Measurements from ENCODE around the gene AIF1.

The AIF1 gene

GRCh38 chr6:31632279-31632946 lies 17.4 kb downstream of the AIF1 start:
- Histone ChIP-seq H3K27ac (ENCODE audit: low read depth in 2 of 2, low read length in 2 of 2) (no peak overlapping the region), H3K4me1 (ENCODE audit: control insufficient read depth in 2 of 2, insufficient read depth in 2 of 2, low read length in 2 of 2) (no peaks in the 10 kb centered on the region), H3K36me3 (ENCODE audit: control insufficient read depth in 2 of 2, insufficient read depth in 2 of 2, low read length in 2 of 2) (peaks cover 75 to 90% of the 10 kb centered on the region in 2 donors), H3K4me3 (ENCODE audit: low read length in 2 of 2) (no peak overlapping the region), H3K27me3 (ENCODE audit: control insufficient read depth in 2 of 2, insufficient read depth in 2 of 2, low read length in 2 of 2) (no peaks in the 10 kb centered on the region), H3K9me3 (ENCODE audit: control insufficient read depth in 2 of 2, low read length in 2 of 2) (no peaks in the 10 kb centered on the region), H3K9ac (ENCODE audit: low read depth in 1 of 2, low read length in 2 of 2) (no peak overlapping the region)

DNA sequence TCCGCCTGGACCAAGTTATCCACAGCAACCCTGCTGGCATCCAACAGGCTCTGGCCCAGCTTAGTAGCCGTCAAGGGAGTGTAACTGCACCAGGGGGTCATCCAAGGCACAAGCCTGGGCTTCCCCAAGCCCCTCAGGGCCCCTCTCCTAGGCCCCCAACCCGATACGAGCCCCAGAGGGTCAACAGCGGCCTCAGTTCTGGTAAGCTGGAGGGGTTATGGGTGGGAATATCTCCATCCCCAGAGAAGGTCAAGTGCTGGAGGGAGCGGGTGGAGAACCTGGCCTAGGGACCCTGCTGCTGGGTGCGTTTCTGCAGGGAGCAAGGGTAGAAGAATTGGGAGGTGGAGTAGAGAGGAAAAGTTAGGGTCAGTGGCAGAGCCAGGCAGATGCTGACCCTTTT lies 18.4 kb downstream of the AIF1 start:
- no peak overlapping the region for H3K9ac ChIP-seq (ENCODE audit: low read depth in 1 of 2, low read length in 2 of 2)
- H3K27me3 ChIP-seq (ENCODE audit: control insufficient read depth in 2 of 2, insufficient read depth in 2 of 2, low read length in 2 of 2): no peaks in the 10 kb centered on the region

DNA sequence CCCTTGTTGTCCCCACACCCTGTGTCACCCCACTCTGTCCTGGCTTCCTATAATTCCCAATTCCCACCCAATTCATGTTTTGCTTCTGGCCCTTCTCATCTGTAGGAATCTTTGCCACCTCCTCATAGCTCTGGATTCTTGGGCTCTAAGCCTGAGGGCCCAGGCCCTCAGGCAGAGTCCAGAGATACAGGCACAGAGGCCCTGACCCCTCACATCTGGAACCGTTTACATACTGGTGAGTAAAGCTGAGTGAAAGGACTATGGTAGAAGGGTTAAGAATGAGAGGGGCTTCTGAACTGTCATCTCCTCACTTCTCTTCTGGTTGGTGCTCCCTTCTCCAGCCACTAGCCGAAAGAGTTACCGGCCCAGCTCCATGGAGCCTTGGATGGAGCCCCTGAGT lies 19.1 kb downstream of the AIF1 start:
- no peaks in the 10 kb centered on the region for H3K27me3 ChIP-seq (ENCODE audit: control insufficient read depth in 2 of 2, insufficient read depth in 2 of 2, low read length in 2 of 2)
- no peak overlapping the region for H3K4me3 ChIP-seq (ENCODE audit: low read length in 2 of 2)
- no peak overlapping the region for H3K9ac ChIP-seq (ENCODE audit: low read depth in 1 of 2, low read length in 2 of 2)
- no peak overlapping the region for H3K27ac ChIP-seq (ENCODE audit: low read depth in 2 of 2, low read length in 2 of 2)
- H3K36me3 ChIP-seq (ENCODE audit: control insufficient read depth in 2 of 2, insufficient read depth in 2 of 2, low read length in 2 of 2): peaks cover 67 to 83% of the 10 kb centered on the region in 2 donors
- no peaks in the 10 kb centered on the region for H3K9me3 ChIP-seq (ENCODE audit: control insufficient read depth in 2 of 2, low read length in 2 of 2)
- H3K4me1 ChIP-seq (ENCODE audit: control insufficient read depth in 2 of 2, insufficient read depth in 2 of 2, low read length in 2 of 2): no peaks in the 10 kb centered on the region

More for the DNA sequence above, 18.4 kb downstream of the AIF1 start:
- peaks cover 65 to 86% of the 10 kb centered on the region in 2 donors for H3K36me3 ChIP-seq (ENCODE audit: control insufficient read depth in 2 of 2, insufficient read depth in 2 of 2, low read length in 2 of 2)
- no peaks in the 10 kb centered on the region for H3K4me1 ChIP-seq (ENCODE audit: control insufficient read depth in 2 of 2, insufficient read depth in 2 of 2, low read length in 2 of 2)
- H3K9me3 ChIP-seq (ENCODE audit: control insufficient read depth in 2 of 2, low read length in 2 of 2): no peaks in the 10 kb centered on the region
- no peak overlapping the region for H3K4me3 ChIP-seq (ENCODE audit: low read length in 2 of 2)
- H3K27ac ChIP-seq (ENCODE audit: low read depth in 2 of 2, low read length in 2 of 2): no peak overlapping the region

- Histone ChIP-seq H3K4me3 (ENCODE audit: low read length in 2 of 2) (no peak overlapping the region), H3K36me3 (ENCODE audit: control insufficient read depth in 2 of 2, insufficient read depth in 2 of 2, low read length in 2 of 2) (peaks cover 69 to 86% of the 10 kb centered on the region in 2 donors), H3K9ac (ENCODE audit: low read depth in 1 of 2, low read length in 2 of 2) (no peak overlapping the region), H3K27me3 (ENCODE audit: control insufficient read depth in 2 of 2, insufficient read depth in 2 of 2, low read length in 2 of 2) (no peaks in the 10 kb centered on the region), H3K9me3 (ENCODE audit: control insufficient read depth in 2 of 2, low read length in 2 of 2) (no peaks in the 10 kb centered on the region), H3K4me1 (ENCODE audit: control insufficient read depth in 2 of 2, insufficient read depth in 2 of 2, low read length in 2 of 2) (no peaks in the 10 kb centered on the region), H3K27ac (ENCODE audit: low read depth in 2 of 2, low read length in 2 of 2) (no peak overlapping the region)
Measured at GRCh38 chr6:31634969-31635575, 20.0 kb downstream of the AIF1 start.

- no peaks in the 10 kb centered on the region for H3K4me1 ChIP-seq (ENCODE audit: control insufficient read depth in 2 of 2, insufficient read depth in 2 of 2, low read length in 2 of 2)
- H3K9me3 ChIP-seq (ENCODE audit: control insufficient read depth in 2 of 2, low read length in 2 of 2): no peaks in the 10 kb centered on the region
- peaks cover 78 to 89% of the 10 kb centered on the region in 2 donors for H3K36me3 ChIP-seq (ENCODE audit: control insufficient read depth in 2 of 2, insufficient read depth in 2 of 2, low read length in 2 of 2)
- H3K9ac ChIP-seq (ENCODE audit: low read depth in 1 of 2, low read length in 2 of 2): no peak overlapping the region
- H3K4me3 ChIP-seq (ENCODE audit: low read length in 2 of 2): no peak overlapping the region
- H3K27ac ChIP-seq (ENCODE audit: low read depth in 2 of 2, low read length in 2 of 2): no peak overlapping the region
- H3K27me3 ChIP-seq (ENCODE audit: control insufficient read depth in 2 of 2, insufficient read depth in 2 of 2, low read length in 2 of 2): no peaks in the 10 kb centered on the region
Measured at GRCh38 chr6:31636698-31637596, 21.9 kb downstream of the AIF1 start.

- no peaks in the 10 kb centered on the region for H3K27me3 ChIP-seq (ENCODE audit: control insufficient read depth in 2 of 2, insufficient read depth in 2 of 2, low read length in 2 of 2)
- H3K4me3 ChIP-seq (ENCODE audit: low read length in 2 of 2): no peak overlapping the region
- no peak overlapping the region for H3K27ac ChIP-seq (ENCODE audit: low read depth in 2 of 2, low read length in 2 of 2)
- H3K4me1 ChIP-seq (ENCODE audit: control insufficient read depth in 2 of 2, insufficient read depth in 2 of 2, low read length in 2 of 2): no peaks in the 10 kb centered on the region
- H3K9ac ChIP-seq (ENCODE audit: low read depth in 1 of 2, low read length in 2 of 2): no peak overlapping the region
- H3K9me3 ChIP-seq (ENCODE audit: control insufficient read depth in 2 of 2, low read length in 2 of 2): no peaks in the 10 kb centered on the region
- peaks cover 80 to 88% of the 10 kb centered on the region in 2 donors for H3K36me3 ChIP-seq (ENCODE audit: control insufficient read depth in 2 of 2, insufficient read depth in 2 of 2, low read length in 2 of 2)
Measured at GRCh38 chr6:31639043-31639442, 24.0 kb downstream of the AIF1 start.

- Histone ChIP-seq H3K27ac (ENCODE audit: low read depth in 2 of 2, low read length in 2 of 2) (no peak overlapping the region), H3K36me3 (ENCODE audit: control insufficient read depth in 2 of 2, insufficient read depth in 2 of 2, low read length in 2 of 2) (peaks cover 80 to 88% of the 10 kb centered on the region in 2 donors), H3K27me3 (ENCODE audit: control insufficient read depth in 2 of 2, insufficient read depth in 2 of 2, low read length in 2 of 2) (no peaks in the 10 kb centered on the region), H3K9ac (ENCODE audit: low read depth in 1 of 2, low read length in 2 of 2) (no peak overlapping the region), H3K4me3 (ENCODE audit: low read length in 2 of 2) (no peak overlapping the region), H3K9me3 (ENCODE audit: control insufficient read depth in 2 of 2, low read length in 2 of 2) (no peaks in the 10 kb centered on the region), H3K4me1 (ENCODE audit: control insufficient read depth in 2 of 2, insufficient read depth in 2 of 2, low read length in 2 of 2) (no peaks in the 10 kb centered on the region)
Measured at GRCh38 chr6:31639449-31639861, 24.4 kb downstream of the AIF1 start.

DNA sequence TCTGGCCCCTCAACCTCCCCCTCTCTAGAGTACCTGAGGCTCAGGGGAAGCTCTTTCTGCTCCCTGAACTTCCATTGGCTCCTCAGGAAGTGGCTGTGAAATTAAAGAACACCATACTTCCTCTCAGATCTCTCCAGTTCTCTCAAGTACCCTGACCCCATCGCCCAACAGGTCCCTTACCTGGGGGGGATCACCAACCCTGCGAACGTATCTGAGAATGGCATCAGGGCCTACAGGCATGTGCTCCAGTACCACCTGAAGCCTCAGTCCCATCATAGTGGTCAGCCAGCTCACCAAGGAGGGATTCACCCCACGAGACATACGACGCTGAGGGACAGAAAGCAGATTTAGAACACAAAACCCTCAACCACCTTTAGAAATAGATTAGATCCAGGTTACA lies 25.6 kb downstream of the AIF1 start:
- no peaks in the 10 kb centered on the region for H3K27me3 ChIP-seq (ENCODE audit: control insufficient read depth in 2 of 2, insufficient read depth in 2 of 2, low read length in 2 of 2)
- H3K9me3 ChIP-seq (ENCODE audit: control insufficient read depth in 2 of 2, low read length in 2 of 2): no peaks in the 10 kb centered on the region
- no peak overlapping the region for H3K4me3 ChIP-seq (ENCODE audit: low read length in 2 of 2)
- H3K9ac ChIP-seq (ENCODE audit: low read depth in 1 of 2, low read length in 2 of 2): no peak overlapping the region
- H3K36me3 ChIP-seq (ENCODE audit: control insufficient read depth in 2 of 2, insufficient read depth in 2 of 2, low read length in 2 of 2): peaks cover 80 to 88% of the 10 kb centered on the region in 2 donors
- H3K4me1 ChIP-seq (ENCODE audit: control insufficient read depth in 2 of 2, insufficient read depth in 2 of 2, low read length in 2 of 2): no peaks in the 10 kb centered on the region
- H3K27ac ChIP-seq (ENCODE audit: low read depth in 2 of 2, low read length in 2 of 2): no peak overlapping the region

- Histone ChIP-seq H3K27ac (ENCODE audit: low read depth in 2 of 2, low read length in 2 of 2) (no peak overlapping the region), H3K4me3 (ENCODE audit: low read length in 2 of 2) (no peak overlapping the region), H3K4me1 (ENCODE audit: control insufficient read depth in 2 of 2, insufficient read depth in 2 of 2, low read length in 2 of 2) (no peaks in the 10 kb centered on the region), H3K27me3 (ENCODE audit: control insufficient read depth in 2 of 2, insufficient read depth in 2 of 2, low read length in 2 of 2) (no peaks in the 10 kb centered on the region), H3K36me3 (ENCODE audit: control insufficient read depth in 2 of 2, insufficient read depth in 2 of 2, low read length in 2 of 2) (peaks cover 80 to 87% of the 10 kb centered on the region in 2 donors), H3K9ac (ENCODE audit: low read depth in 1 of 2, low read length in 2 of 2) (no peak overlapping the region), H3K9me3 (ENCODE audit: control insufficient read depth in 2 of 2, low read length in 2 of 2) (no peaks in the 10 kb centered on the region)
Measured at GRCh38 chr6:31641370-31641769, 26.3 kb downstream of the AIF1 start.

Data from mucosa of rectum (tissue), 2 donors.